ENCODE results near the gene FAM200B.

- TF ChIP-seq CTCF (IDR thresholded peaks at IDR 0.05) (no peak), POLR2AphosphoS5 (IDR thresholded peaks at IDR 0.05) (no peak)
Observed at GRCh38 chr4:15718465-15718864, 36.8 kb downstream of the FAM200B start.

Measured in esophagus muscularis mucosa (tissue), 3 donors.